Measurements from ENCODE around the gene CACNA2D1.
"Not testable (repeated sequence)": the region's sequence is repeated elsewhere in the genome, so short reads cannot be mapped to it uniquely, and the experiment has no call there.

CACNA2D1 gene

GRCh38 chr7:82019551-82020475, 423.8 kb downstream of the CACNA2D1 start:
- Histone ChIP-seq H3K4me1 (ENCODE audit: control insufficient read depth, insufficient read depth, low read length) (no peaks in the 10 kb centered on the region), H3K4me3 (ENCODE audit: low read depth, low read length) (no peak overlapping the region), H3K27ac (ENCODE audit: low read depth, low read length) (no peak overlapping the region), H3K27me3 (ENCODE audit: control insufficient read depth, insufficient read depth, low read length) (no peaks in the 10 kb centered on the region), H3K9me3 (ENCODE audit: control insufficient read depth, insufficient read depth, low read depth, low read length) (no peaks in the 10 kb centered on the region), H3K36me3 (ENCODE audit: control insufficient read depth, insufficient read depth, low read length) (no peaks in the 10 kb centered on the region), H3K9ac (ENCODE audit: low read length) (no peak overlapping the region)

- no peaks in the 10 kb centered on the region for H3K9me3 ChIP-seq (ENCODE audit: control insufficient read depth, insufficient read depth, low read depth, low read length)
- H3K4me3 ChIP-seq (ENCODE audit: low read depth, low read length) = no peak overlapping the region
- no peak overlapping the region for H3K9ac ChIP-seq (ENCODE audit: low read length)
- no peak overlapping the region for H3K27ac ChIP-seq (ENCODE audit: low read depth, low read length)
- H3K36me3 ChIP-seq (ENCODE audit: control insufficient read depth, insufficient read depth, low read length) = no peaks in the 10 kb centered on the region
- no peaks in the 10 kb centered on the region for H3K4me1 ChIP-seq (ENCODE audit: control insufficient read depth, insufficient read depth, low read length)
- no peaks in the 10 kb centered on the region for H3K27me3 ChIP-seq (ENCODE audit: control insufficient read depth, insufficient read depth, low read length)
These were observed 425.4 kb downstream of the CACNA2D1 start for GRCh38 chr7:82018226-82018625.

GRCh38 chr7:82017334-82017943, 426.1 kb downstream of the CACNA2D1 start:
- H3K9me3 ChIP-seq (ENCODE audit: control insufficient read depth, insufficient read depth, low read depth, low read length) = no peaks in the 10 kb centered on the region
- no peaks in the 10 kb centered on the region for H3K4me1 ChIP-seq (ENCODE audit: control insufficient read depth, insufficient read depth, low read length)
- H3K27ac ChIP-seq (ENCODE audit: low read depth, low read length) = no peak overlapping the region
- H3K9ac ChIP-seq (ENCODE audit: low read length) = no peak overlapping the region
- no peak overlapping the region for H3K4me3 ChIP-seq (ENCODE audit: low read depth, low read length)
- no peaks in the 10 kb centered on the region for H3K27me3 ChIP-seq (ENCODE audit: control insufficient read depth, insufficient read depth, low read length)
- H3K36me3 ChIP-seq (ENCODE audit: control insufficient read depth, insufficient read depth, low read length) = no peaks in the 10 kb centered on the region

GRCh38 chr7:82015751-82016150, 427.8 kb downstream of the CACNA2D1 start:
- no peak overlapping the region for H3K9ac ChIP-seq (ENCODE audit: low read length)

GRCh38 chr7:82014574-82014973, 429.0 kb downstream of the CACNA2D1 start:
- not testable (repeated sequence) for H3K27me3 ChIP-seq (ENCODE audit: control insufficient read depth, insufficient read depth, low read length); H3K4me1 ChIP-seq (ENCODE audit: control insufficient read depth, insufficient read depth, low read length); H3K9me3 ChIP-seq (ENCODE audit: control insufficient read depth, insufficient read depth, low read depth, low read length); H3K27ac ChIP-seq (ENCODE audit: low read depth, low read length); H3K36me3 ChIP-seq (ENCODE audit: control insufficient read depth, insufficient read depth, low read length); H3K4me3 ChIP-seq (ENCODE audit: low read depth, low read length); H3K9ac ChIP-seq (ENCODE audit: low read length)

More at GRCh38 chr7:82015751-82016150, 427.8 kb downstream of the CACNA2D1 start:
- H3K4me3 ChIP-seq (ENCODE audit: low read depth, low read length) = no peak overlapping the region
- no peaks in the 10 kb centered on the region for H3K36me3 ChIP-seq (ENCODE audit: control insufficient read depth, insufficient read depth, low read length)
- no peaks in the 10 kb centered on the region for H3K27me3 ChIP-seq (ENCODE audit: control insufficient read depth, insufficient read depth, low read length)
- no peaks in the 10 kb centered on the region for H3K4me1 ChIP-seq (ENCODE audit: control insufficient read depth, insufficient read depth, low read length)
- H3K27ac ChIP-seq (ENCODE audit: low read depth, low read length) = no peak overlapping the region
- no peaks in the 10 kb centered on the region for H3K9me3 ChIP-seq (ENCODE audit: control insufficient read depth, insufficient read depth, low read depth, low read length)

- Histone ChIP-seq H3K9me3 (ENCODE audit: control insufficient read depth, insufficient read depth, low read depth, low read length) (no peaks in the 10 kb centered on the region), H3K4me1 (ENCODE audit: control insufficient read depth, insufficient read depth, low read length) (no peaks in the 10 kb centered on the region), H3K4me3 (ENCODE audit: low read depth, low read length) (no peak overlapping the region), H3K27ac (ENCODE audit: low read depth, low read length) (no peak overlapping the region), H3K36me3 (ENCODE audit: control insufficient read depth, insufficient read depth, low read length) (no peaks in the 10 kb centered on the region), H3K27me3 (ENCODE audit: control insufficient read depth, insufficient read depth, low read length) (no peaks in the 10 kb centered on the region), H3K9ac (ENCODE audit: low read length) (no peak overlapping the region)
These were observed 431.1 kb downstream of the CACNA2D1 start for GRCh38 chr7:82012453-82012852.

GRCh38 chr7:82010416-82010815, 433.2 kb downstream of the CACNA2D1 start:
- Histone ChIP-seq H3K36me3 (ENCODE audit: control insufficient read depth, insufficient read depth, low read length) (no peaks in the 10 kb centered on the region), H3K4me1 (ENCODE audit: control insufficient read depth, insufficient read depth, low read length) (no peaks in the 10 kb centered on the region), H3K9me3 (ENCODE audit: control insufficient read depth, insufficient read depth, low read depth, low read length) (no peaks in the 10 kb centered on the region), H3K9ac (ENCODE audit: low read length) (no peak overlapping the region), H3K27ac (ENCODE audit: low read depth, low read length) (no peak overlapping the region), H3K27me3 (ENCODE audit: control insufficient read depth, insufficient read depth, low read length) (no peaks in the 10 kb centered on the region), H3K4me3 (ENCODE audit: low read depth, low read length) (no peak overlapping the region)

GRCh38 chr7:82007315-82007714, 436.3 kb downstream of the CACNA2D1 start:
- Histone ChIP-seq H3K4me3 (ENCODE audit: low read depth, low read length) (no peak overlapping the region), H3K9ac (ENCODE audit: low read length) (no peak overlapping the region), H3K9me3 (ENCODE audit: control insufficient read depth, insufficient read depth, low read depth, low read length) (no peaks in the 10 kb centered on the region), H3K27ac (ENCODE audit: low read depth, low read length) (no peak overlapping the region), H3K4me1 (ENCODE audit: control insufficient read depth, insufficient read depth, low read length) (no peaks in the 10 kb centered on the region), H3K27me3 (ENCODE audit: control insufficient read depth, insufficient read depth, low read length) (no peaks in the 10 kb centered on the region), H3K36me3 (ENCODE audit: control insufficient read depth, insufficient read depth, low read length) (no peaks in the 10 kb centered on the region; the same call in 1 of the 2 replicates)

GRCh38 chr7:82005056-82005455, 438.5 kb downstream of the CACNA2D1 start:
- no peak overlapping the region for H3K27ac ChIP-seq (ENCODE audit: low read depth, low read length)
- no peaks in the 10 kb centered on the region for H3K4me1 ChIP-seq (ENCODE audit: control insufficient read depth, insufficient read depth, low read length)
- H3K9ac ChIP-seq (ENCODE audit: low read length) = no peak overlapping the region
- H3K4me3 ChIP-seq (ENCODE audit: low read depth, low read length) = no peak overlapping the region
- no peaks in the 10 kb centered on the region; the same call in 1 of the 2 replicates for H3K36me3 ChIP-seq (ENCODE audit: control insufficient read depth, insufficient read depth, low read length)
- H3K9me3 ChIP-seq (ENCODE audit: control insufficient read depth, insufficient read depth, low read depth, low read length) = no peaks in the 10 kb centered on the region
- H3K27me3 ChIP-seq (ENCODE audit: control insufficient read depth, insufficient read depth, low read length) = no peaks in the 10 kb centered on the region

- no peaks in the 10 kb centered on the region for H3K27me3 ChIP-seq (ENCODE audit: control insufficient read depth, insufficient read depth, low read length)
- no peaks in the 10 kb centered on the region; the same call in 1 of the 2 replicates for H3K4me1 ChIP-seq (ENCODE audit: control insufficient read depth, insufficient read depth, low read length)
- H3K27ac ChIP-seq (ENCODE audit: low read depth, low read length) = no peak overlapping the region
- no peak overlapping the region for H3K9ac ChIP-seq (ENCODE audit: low read length)
- H3K9me3 ChIP-seq (ENCODE audit: control insufficient read depth, insufficient read depth, low read depth, low read length) = no peaks in the 10 kb centered on the region
- no peaks in the 10 kb centered on the region for H3K36me3 ChIP-seq (ENCODE audit: control insufficient read depth, insufficient read depth, low read length)
- H3K4me3 ChIP-seq (ENCODE audit: low read depth, low read length) = no peak overlapping the region
These were observed 450.4 kb downstream of the CACNA2D1 start for GRCh38 chr7:81993186-81993585.

GRCh38 chr7:81990395-81990794, 453.2 kb downstream of the CACNA2D1 start:
- H3K4me1 ChIP-seq (ENCODE audit: control insufficient read depth, insufficient read depth, low read length) = no peaks in the 10 kb centered on the region; the same call in 1 of the 2 replicates
- H3K4me3 ChIP-seq (ENCODE audit: low read depth, low read length) = no peak overlapping the region
- H3K27ac ChIP-seq (ENCODE audit: low read depth, low read length) = no peak overlapping the region
- H3K9ac ChIP-seq (ENCODE audit: low read length) = no peak overlapping the region
- H3K27me3 ChIP-seq (ENCODE audit: control insufficient read depth, insufficient read depth, low read length) = no peaks in the 10 kb centered on the region
- no peaks in the 10 kb centered on the region for H3K9me3 ChIP-seq (ENCODE audit: control insufficient read depth, insufficient read depth, low read depth, low read length)
- no peaks in the 10 kb centered on the region for H3K36me3 ChIP-seq (ENCODE audit: control insufficient read depth, insufficient read depth, low read length)

All from HUES6 (cell line).